NCI-H1105 treated with DMSO at 0.1 percent for 48 hours (cell line): ENCODE data around the gene RAD51.

ENCODE experiments used
- DNase-seq: peaks from one replicate; lab custom pipeline; 2025; lab: John Stamatoyannopoulos, UW

The RAD51 gene

GRCh38 chr15:40722354-40722753 is 27.4 kb downstream of the RAD51 start:
- DNase-seq, result no peak

- no peak for DNase-seq
These were observed 28.0 kb downstream of the RAD51 start for GRCh38 chr15:40722934-40723333.

- DNase-seq, result no peak
These were observed 28.9 kb downstream of the RAD51 start for GRCh38 chr15:40723919-40724318.

GRCh38 chr15:40731034-40731433 is 36.1 kb downstream of the RAD51 start:
- DNase-seq, result no peak

- no peak for DNase-seq
These were observed 41.6 kb downstream of the RAD51 start for GRCh38 chr15:40736575-40736974.

- DNase-seq, result peak; percentile 2
These were observed 42.1 kb downstream of the RAD51 start for GRCh38 chr15:40737048-40737447.

- DNase-seq, result no peak
These were observed 44.1 kb downstream of the RAD51 start for GRCh38 chr15:40739047-40739446.

GRCh38 chr15:40739854-40740253 is 44.9 kb downstream of the RAD51 start:
- no peak for DNase-seq

- DNase-seq, result no peak
These were observed 48.5 kb downstream of the RAD51 start for GRCh38 chr15:40743485-40743901.

- no peak for DNase-seq
These were observed 49.2 kb downstream of the RAD51 start for GRCh38 chr15:40743921-40744814.

GRCh38 chr15:40744815-40745152 is 49.8 kb downstream of the RAD51 start:
- no peak for DNase-seq

- no peak for DNase-seq
These were observed 52.0 kb downstream of the RAD51 start for GRCh38 chr15:40746916-40747418.

- DNase-seq, result no peak
These were observed 53.0 kb downstream of the RAD51 start for GRCh38 chr15:40747685-40748631.

- no peak for DNase-seq
These were observed 54.2 kb downstream of the RAD51 start for GRCh38 chr15:40749151-40749630.

- no peak for DNase-seq
These were observed 55.9 kb downstream of the RAD51 start for GRCh38 chr15:40750885-40751284.

- DNase-seq, result no peak
These were observed 56.8 kb downstream of the RAD51 start for GRCh38 chr15:40751745-40752144.

- DNase-seq, result no peak
These were observed 59.6 kb downstream of the RAD51 start for GRCh38 chr15:40754574-40754882.

GRCh38 chr15:40754883-40755811 is 60.2 kb downstream of the RAD51 start, which contains the start of gene RMDN3:
TSS of gene RMDN3 (minus strand) at chr15:40755254. CDS start at chr15:40754783, 471 bp downstream.
- peak; percentile 78 for DNase-seq

- no peak for DNase-seq
These were observed 60.8 kb downstream of the RAD51 start for GRCh38 chr15:40755812-40756208.

- no peak for DNase-seq
These were observed 62.0 kb downstream of the RAD51 start for GRCh38 chr15:40756938-40757337.

GRCh38 chr15:40759961-40760360 is 65.0 kb downstream of the RAD51 start:
- no peak for DNase-seq
